Activated CD4-positive, alpha-beta T cell treated with anti-CD3 and anti-CD28 coated beads, Interleukin-10, Interleukin-2, amounts not matched to agents 100 ng/mL and 50 ng/mL, durations not matched to agents 16 hours and 8 hours (primary cell): ENCODE data around the gene SNRNP70.

Experiments
- DNase-seq: peaks from one replicate; pipeline ENCODE4 v3.0.0-alpha.2; 2020

Gene SNRNP70

DNA sequence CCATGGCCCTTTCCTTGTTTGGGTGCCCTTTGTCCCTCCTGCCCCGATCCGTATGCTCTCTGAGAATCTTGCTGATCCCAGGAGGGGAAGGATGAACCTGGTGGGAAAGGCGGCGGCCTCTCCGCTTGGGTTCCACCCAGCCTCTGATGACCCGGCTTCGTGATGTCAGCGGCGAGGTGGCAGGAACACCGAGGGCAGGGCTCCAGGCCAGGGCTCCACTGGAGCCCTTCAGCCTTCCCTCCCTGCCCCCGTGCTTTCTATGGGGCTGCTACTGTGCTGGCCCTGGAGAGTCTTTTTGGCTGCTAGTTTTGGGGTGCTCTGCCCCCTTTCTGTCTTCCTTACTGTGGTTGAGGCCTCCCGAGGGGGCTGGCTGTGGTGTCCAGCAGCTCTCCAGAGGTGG lies 17.1 kb downstream of the SNRNP70 start:
- no peak for DNase-seq

DNA sequence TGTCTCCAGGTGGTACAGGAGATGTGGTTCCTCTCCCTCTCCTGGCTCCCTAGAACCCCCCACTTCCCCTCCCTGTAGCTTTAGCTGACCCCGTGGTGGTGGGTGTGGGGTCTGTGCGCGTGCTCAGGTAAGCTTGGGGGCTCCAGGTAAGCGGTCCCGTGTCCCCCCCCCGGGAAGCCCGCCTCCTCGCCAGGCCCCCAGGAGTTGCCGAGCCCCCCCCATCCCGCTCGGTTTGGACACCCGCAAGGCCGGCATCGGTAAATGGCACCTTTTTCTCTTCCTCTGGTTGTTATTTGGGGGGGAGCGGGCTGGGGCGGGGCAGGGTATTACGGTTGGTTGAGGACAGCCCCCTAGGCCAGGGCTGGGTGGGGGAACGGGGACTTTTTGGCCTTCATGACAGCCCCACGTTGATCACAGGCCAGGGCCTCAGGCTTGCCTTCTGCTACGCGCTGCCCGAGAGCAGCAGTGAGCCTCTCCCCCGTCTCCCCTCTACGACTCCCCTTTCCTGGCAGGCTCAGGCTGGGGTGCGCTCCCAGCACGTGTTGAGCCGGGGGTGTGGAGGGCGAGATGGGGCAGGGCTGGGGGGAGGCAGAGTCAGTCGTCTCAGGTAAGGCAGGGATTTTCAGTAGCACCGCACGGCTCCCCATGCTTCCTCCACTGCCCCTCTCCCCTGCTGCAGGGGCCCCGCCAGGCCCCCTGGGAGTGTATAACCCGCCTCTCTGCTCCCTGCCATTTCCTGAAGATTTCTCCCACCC lies 18.3 kb downstream of the SNRNP70 start:
- DNase-seq = no peak

GRCh38 chr19:49104229-49104864 lies 19.1 kb downstream of the SNRNP70 start:
- DNase-seq = no peak

DNA sequence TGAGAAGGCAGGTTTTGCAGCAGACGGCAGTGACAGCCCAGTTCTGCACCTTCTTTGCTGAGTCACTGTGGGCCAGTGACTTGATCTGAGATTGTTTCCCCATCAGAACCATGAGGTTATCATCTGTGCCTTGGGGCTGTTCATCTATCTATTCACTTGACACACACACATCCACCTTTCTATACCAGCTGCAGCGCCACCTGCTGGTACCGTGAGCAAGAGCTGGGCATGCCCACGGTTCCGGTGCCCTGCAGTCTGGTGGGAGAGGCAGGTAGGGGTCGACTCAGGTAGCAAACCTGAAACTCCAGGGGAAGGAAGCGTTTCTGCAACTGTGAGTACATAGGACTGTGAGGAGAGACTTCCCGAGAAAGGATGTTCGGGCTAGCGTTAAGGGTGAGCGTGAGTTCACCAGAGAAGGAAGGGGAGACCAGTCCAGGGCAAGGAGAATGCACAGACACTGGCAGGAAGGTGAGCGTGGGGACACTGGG lies 21.4 kb downstream of the SNRNP70 start:
- DNase-seq = peak; percentile 70

GRCh38 chr19:49107625-49108459 lies 22.6 kb downstream of the SNRNP70 start:
- DNase-seq = no peak

DNA sequence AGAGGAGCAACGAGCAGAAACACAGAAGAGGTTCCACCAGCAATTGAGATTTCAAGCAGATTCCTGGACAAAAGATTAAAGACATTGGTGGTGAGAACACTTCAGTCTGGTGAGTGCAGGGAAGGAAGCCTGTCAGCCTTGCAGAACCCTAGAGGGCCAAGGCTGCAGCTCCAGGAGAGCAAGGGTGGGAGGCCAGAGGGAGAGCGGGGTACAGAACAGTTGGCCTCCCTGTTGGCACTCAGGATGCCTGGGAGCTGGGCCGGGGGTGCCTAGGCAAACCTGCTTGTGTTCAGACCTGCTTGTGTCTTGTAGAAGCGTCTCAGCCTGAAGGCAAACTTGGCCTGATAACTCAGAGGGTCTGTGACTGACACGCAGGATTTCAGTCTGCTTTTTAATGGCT lies 23.8 kb downstream of the SNRNP70 start:
- DNase-seq = no peak

- no peak for DNase-seq
Observed at GRCh38 chr19:49109569-49110233, 24.4 kb downstream of the SNRNP70 start.

- no peak for DNase-seq
Observed at GRCh38 chr19:49110567-49110966, 25.3 kb downstream of the SNRNP70 start.

DNA sequence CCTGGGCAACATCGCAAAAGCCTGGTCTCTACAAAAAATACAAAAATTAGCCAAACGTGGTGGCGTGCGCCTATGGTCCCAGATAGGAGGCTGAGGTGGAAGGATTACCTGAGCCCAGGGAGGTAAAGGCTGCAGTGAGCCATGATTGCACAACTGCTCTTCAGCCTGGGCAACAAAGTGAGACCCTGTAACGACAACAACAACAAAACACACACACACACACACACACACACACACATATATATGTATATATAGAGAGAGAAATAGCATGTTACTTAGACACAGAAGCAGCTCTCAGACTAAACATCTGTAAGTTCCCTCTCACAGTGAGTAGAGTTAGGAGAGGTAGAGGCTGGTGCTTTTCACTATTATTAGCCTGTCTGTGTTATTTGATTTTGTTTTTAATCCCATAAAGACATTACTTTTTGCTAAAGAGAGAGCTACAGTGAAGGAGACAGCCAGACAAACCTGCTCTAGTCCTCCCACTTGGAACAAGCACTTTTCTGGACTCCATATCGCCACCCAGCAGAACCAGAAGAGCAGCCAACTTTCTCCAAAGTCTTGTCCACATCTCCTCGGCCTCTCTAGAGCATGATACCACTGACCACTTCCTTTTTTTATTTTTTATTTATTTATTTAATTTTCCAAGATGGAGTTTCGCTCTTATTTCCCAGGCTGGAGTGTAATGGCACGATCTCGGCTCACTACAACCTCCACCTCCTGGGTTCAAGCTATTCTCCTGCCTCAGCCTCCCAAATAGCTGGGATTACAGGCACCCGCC lies 26.2 kb downstream of the SNRNP70 start:
- no peak for DNase-seq

GRCh38 chr19:49113762-49114629 lies 28.7 kb downstream of the SNRNP70 start, which contains the start of gene LIN7B:
Gene LIN7B (plus strand): TSS chr19:49114370. CDS start chr19:49114405, 35 bp downstream.
- DNase-seq = peak; percentile 80

GRCh38 chr19:49114630-49115363 lies 29.5 kb downstream of the SNRNP70 start:
- DNase-seq = peak; percentile 61

DNA sequence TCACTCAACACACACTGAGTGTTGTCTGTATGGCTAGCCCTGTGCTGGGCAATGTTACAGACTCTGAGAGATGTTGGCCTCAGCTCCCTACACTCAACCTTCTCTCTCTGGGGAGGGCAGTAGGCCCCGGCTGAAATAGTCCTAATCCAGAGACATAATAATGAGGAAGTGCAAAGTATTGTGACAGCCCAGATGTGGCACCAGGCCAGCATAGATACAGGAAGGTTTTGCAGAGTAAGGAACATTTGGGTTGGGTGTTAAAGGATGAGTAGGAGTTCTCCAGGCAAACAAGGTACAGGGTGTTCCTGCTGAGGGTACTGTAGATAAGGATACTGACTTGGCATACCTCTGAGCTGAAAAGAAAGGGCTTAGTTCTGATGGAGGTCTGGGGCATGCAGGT lies 31.3 kb downstream of the SNRNP70 start:
- DNase-seq = no peak

GRCh38 chr19:49117677-49118564 lies 32.7 kb downstream of the SNRNP70 start:
- no peak for DNase-seq

DNA sequence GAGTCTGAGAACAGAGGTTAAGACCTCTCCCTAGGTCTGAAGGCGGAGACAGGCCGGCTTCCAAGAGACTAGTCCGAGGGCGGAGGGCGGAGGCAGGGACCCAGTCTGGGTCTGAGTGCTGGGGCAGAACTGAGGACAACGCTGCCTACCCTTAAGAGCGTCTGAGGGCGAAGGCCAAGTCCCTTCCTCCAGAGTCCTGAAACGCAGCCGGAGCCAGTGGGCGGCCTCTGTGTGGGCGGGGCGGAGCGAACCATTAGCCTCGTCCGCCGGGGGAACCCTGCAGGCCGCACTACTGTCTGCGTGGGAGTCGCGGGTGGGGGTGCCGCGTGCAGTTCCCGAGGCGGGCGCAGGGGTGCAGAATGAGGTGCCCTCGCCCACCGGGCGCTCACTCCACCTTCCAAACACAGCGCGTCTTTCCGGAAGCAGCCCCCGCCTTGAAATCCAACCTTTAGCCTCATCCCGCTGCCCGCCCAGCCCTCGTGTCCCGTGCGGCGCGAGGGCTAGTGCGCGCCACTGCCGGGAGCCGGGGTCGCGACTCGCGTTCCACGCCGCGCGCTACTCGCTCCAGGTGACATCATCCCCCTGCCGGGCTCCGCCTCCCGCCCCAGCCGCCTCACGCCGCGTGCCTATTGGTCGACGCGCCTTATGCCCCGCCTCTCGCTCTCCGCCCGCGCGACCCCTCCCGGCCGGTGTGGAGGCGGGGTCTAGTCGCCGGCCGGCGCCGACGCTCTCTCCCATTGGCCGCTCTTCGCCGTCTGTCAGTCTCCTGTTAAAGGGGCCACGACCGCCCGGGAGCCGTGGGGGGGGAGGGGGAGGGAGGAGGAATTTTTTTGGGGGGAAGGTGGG lies 33.5 kb downstream of the SNRNP70 start, which contains the start of gene C19orf73:
Gene C19orf73, minus strand, starts transcription at position 579 of the 846 bp plus-strand sequence. Its CDS starts 121 bp downstream, at position 458.
- DNase-seq = peak; percentile 97

DNA sequence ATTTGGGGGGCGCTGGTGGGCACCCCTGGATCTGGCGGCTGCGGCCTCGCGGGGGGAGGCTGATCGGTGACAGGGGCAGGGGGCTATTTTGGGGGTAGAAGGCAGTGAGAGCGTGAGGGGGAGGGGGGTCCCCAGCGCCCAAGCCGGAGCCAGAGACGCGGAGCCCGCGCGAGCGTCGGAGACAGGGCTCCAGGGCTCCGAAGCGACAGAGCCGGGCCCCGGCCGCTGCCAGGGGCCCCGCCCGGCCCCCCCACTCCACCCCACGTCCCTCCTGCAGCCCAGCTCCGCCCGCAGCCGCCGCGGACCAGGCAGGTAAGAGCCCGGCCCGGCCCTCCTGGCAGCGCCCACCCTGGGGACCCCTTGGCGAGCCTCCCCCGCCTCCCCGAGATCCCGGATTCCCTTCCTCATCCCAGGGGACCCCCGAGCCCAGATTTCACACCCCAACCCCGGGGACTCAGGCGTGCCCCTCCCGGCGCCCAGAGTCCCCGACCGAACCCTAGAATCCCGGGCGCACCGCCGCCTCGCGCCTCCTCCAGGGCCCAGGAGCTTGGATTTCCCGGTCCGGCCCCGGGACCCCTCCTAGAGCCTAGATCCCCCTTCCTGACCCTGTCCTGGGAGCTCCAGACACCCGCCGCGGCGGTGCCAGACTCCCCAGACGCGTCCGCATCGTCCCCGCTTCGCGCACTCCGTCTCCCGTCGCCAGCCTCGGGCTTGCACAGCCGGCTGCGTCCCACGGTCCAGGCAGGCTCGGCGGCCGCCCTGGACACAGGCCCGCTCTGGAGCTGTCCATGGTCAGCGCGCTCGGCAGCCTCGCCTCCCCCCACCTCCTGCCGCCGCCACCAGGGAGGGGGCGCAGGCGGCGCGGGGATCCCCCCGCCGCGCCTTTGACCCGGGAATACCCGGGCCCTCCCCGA lies 34.4 kb downstream of the SNRNP70 start, which contains the start of gene PPFIA3:
Gene PPFIA3, plus strand, starts transcription at position 134 of the 914 bp plus-strand sequence. CDS start 8,330 bp downstream, outside the sequence.
- no peak for DNase-seq

DNA sequence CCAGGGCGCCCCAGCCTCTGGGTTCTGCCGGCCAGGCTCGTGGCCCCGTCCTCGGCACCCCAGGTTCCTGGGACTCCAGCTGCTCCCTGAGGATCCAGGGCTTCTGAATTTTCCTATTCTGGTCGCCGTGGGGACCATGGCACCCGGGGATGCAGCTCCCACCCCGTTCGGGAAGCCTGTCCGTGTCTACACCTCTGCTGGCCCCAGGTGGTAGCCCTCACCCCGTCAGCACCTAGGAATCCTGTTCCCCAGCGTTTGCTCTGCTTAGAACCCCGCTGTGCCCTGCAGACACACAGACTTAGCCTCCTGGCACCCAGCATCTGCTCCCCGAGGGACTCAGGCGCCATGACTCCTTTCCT lies 35.1 kb downstream of the SNRNP70 start:
- no peak for DNase-seq

DNA sequence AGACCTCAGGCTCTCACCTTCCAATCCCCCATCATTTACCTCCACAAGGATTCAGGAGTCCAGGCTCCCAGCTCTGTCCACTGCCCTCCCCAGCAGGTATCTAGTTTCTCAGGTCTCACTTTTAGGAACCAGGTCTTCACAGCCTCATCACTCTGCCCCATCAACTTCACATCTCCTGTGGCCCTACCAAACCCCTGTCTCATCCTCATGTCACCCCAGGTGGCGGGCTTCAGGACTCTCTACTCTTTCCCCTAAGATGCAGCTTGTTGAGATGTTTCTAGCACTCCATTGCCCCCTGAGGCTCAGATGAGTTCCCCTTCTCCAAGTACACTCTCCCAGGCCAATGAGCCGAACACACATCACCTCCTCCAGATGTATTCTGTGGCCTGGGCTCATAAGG lies 35.6 kb downstream of the SNRNP70 start:
- no peak for DNase-seq
